ENCODE results near the gene PALM. TPM values are rescaled to one million over a fixed set of nuclear protein-coding genes. Genes with fewer than 3 reads are reported as not detected.

Gene PALM
- total and polyA plus RNA-seq, 4 donors: 16.2 to 45.7 (median 28.1) TPM

- Histone ChIP-seq H3K27ac (ENCODE audit: low read depth in 1 of 2, low read length in 1 of 2) (no peak overlapping the region), H3K9ac (ENCODE audit: insufficient read depth in 1 of 2, low read length in 2 of 2) (no peak overlapping the region), H3K4me3 (no peak overlapping the region), H3K36me3 (ENCODE audit: control insufficient read depth in 4 of 4, insufficient read depth in 4 of 4, low read length in 4 of 4) (no peaks in the 10 kb centered on the region), H3K9me3 (ENCODE audit: control insufficient read depth in 4 of 4, insufficient read depth in 3 of 4, low read length in 3 of 4) (no peaks in the 10 kb centered on the region), H3K4me1 (ENCODE audit: control insufficient read depth in 5 of 5, insufficient read depth in 5 of 5, low read length in 5 of 5) (no peaks in the 10 kb centered on the region), H3K27me3 (ENCODE audit: control insufficient read depth in 3 of 3, insufficient read depth in 3 of 3, low read length in 2 of 3) (no peaks in the 10 kb centered on the region)
- DNase-seq: no peak
- no peak for ATAC-seq (ENCODE audit: insufficient read depth, low FRiP score)
- WGBS, 2 donors: 71 to 86% methylated on average over 17 of the region's 17 CpGs
- TF ChIP-seq, protein P1, sequence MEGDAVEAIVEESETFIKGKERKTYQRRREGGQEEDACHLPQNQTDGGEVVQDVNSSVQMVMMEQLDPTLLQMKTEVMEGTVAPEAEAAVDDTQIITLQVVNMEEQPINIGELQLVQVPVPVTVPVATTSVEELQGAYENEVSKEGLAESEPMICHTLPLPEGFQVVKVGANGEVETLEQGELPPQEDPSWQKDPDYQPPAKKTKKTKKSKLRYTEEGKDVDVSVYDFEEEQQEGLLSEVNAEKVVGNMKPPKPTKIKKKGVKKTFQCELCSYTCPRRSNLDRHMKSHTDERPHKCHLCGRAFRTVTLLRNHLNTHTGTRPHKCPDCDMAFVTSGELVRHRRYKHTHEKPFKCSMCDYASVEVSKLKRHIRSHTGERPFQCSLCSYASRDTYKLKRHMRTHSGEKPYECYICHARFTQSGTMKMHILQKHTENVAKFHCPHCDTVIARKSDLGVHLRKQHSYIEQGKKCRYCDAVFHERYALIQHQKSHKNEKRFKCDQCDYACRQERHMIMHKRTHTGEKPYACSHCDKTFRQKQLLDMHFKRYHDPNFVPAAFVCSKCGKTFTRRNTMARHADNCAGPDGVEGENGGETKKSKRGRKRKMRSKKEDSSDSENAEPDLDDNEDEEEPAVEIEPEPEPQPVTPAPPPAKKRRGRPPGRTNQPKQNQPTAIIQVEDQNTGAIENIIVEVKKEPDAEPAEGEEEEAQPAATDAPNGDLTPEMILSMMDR (IDR thresholded peaks at IDR 0.05; ENCODE audit: control extremely low read depth, extremely low read depth): no peak
Observed at GRCh38 chr19:688992-689391, 19.7 kb upstream of the PALM start.

- no peak overlapping the region for H3K9ac ChIP-seq (ENCODE audit: insufficient read depth in 1 of 2, low read length in 2 of 2)
- DNase-seq (no peak), ATAC-seq (ENCODE audit: insufficient read depth, low FRiP score) (no peak)
- H3K4me3 ChIP-seq: no peak overlapping the region
- H3K36me3 ChIP-seq (ENCODE audit: control insufficient read depth in 4 of 4, insufficient read depth in 4 of 4, low read length in 4 of 4): no peaks in the 10 kb centered on the region
- no peaks in the 10 kb centered on the region for H3K27me3 ChIP-seq (ENCODE audit: control insufficient read depth in 3 of 3, insufficient read depth in 3 of 3, low read length in 2 of 3)
- no peaks in the 10 kb centered on the region for H3K9me3 ChIP-seq (ENCODE audit: control insufficient read depth in 4 of 4, insufficient read depth in 3 of 4, low read length in 3 of 4)
- WGBS, 2 donors: 68 to 80% methylated on average over 17 to 18 of the region's 18 CpGs
- TF ChIP-seq, protein P1 (IDR thresholded peaks at IDR 0.05; ENCODE audit: control extremely low read depth, extremely low read depth): no peak
- H3K27ac ChIP-seq (ENCODE audit: low read depth in 1 of 2, low read length in 1 of 2): no peak overlapping the region
- no peaks in the 10 kb centered on the region for H3K4me1 ChIP-seq (ENCODE audit: control insufficient read depth in 5 of 5, insufficient read depth in 5 of 5, low read length in 5 of 5)
Observed at GRCh38 chr19:690203-690602, 18.5 kb upstream of the PALM start.

DNA sequence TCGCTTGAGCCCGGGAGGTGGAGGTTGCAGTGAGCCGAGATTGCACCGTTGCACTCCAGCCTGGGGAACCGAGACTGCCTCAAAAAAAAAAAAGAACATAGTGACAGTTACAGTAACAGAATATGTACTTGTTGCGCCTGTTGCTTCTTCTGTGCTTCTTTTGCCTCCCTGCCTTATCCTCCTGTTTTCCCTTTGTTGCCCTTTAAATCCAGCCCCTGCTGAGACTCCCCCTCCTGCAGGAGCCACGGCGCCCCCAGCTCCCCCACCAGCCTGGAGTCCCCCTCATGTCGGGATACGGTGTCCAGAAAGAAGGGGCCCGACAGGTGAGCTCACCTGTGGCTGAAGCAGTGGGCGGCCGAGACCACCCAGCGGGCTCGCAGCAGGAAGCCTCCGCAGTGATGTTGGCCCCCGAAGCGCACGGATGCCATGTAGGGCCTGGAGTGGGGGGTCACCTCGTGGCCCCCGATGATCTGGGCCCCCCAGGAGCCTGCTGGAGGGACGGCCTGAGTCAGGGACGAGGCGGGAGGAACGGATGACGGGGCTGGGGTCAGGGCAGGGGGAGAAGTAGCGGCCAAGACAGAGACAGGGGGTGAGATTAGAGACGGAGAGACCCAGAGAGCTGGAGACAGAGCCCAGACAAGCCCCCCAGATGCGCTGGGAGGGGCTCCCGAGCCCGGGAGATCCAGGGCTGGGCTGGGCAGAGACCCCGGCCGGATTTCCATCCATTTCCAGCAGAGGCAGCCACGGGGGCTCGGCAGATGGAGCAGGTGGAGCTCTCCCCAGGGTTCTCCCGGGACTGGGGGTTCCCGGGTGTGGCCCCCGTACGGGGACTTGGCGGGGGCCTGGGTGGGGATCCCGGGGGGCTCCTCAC lies 14.0 kb upstream of the PALM start:
- Histone ChIP-seq H3K36me3 (ENCODE audit: control insufficient read depth in 4 of 4, insufficient read depth in 4 of 4, low read length in 4 of 4) (no peaks in the 10 kb centered on the region), H3K4me3 (no peak overlapping the region), H3K4me1 (ENCODE audit: control insufficient read depth in 5 of 5, insufficient read depth in 5 of 5, low read length in 5 of 5) (no peaks in the 10 kb centered on the region), H3K9ac (ENCODE audit: insufficient read depth in 1 of 2, low read length in 2 of 2) (no peak overlapping the region), H3K27ac (ENCODE audit: low read depth in 1 of 2, low read length in 1 of 2) (no peak overlapping the region), H3K9me3 (ENCODE audit: control insufficient read depth in 4 of 4, insufficient read depth in 3 of 4, low read length in 3 of 4) (no peaks in the 10 kb centered on the region), H3K27me3 (ENCODE audit: control insufficient read depth in 3 of 3, insufficient read depth in 3 of 3, low read length in 2 of 3) (peaks cover 0 to 3% (median 0%) of the 10 kb centered on the region in 3 donors)
- DNase-seq (no peak), ATAC-seq (ENCODE audit: insufficient read depth, low FRiP score) (no peak)
- TF ChIP-seq, protein P1 (IDR thresholded peaks at IDR 0.05; ENCODE audit: control extremely low read depth, extremely low read depth): no peak
- WGBS, 2 donors: 17 to 28% methylated on average over 41 of the region's 41 CpGs

All from lung (tissue), 12 donors.